Keratinocyte (primary cell): ENCODE results near the gene ZDHHC12.

ENCODE experiments used
- EZH2 ChIP-seq: IDR thresholded peaks from one replicate; pipeline ENCODE4 v1.6.1; 2012; ENCODE audit warnings: inconsistent platforms, mild to moderate bottlenecking, low read length, moderate library complexity
- TF ChIP-seq, protein P1 (sequence below), 3 experiments: IDR thresholded peaks in 1 of 3; conservative IDR thresholded peaks in 1 of 3; optimal IDR thresholded peaks in 1 of 3; 2 replicates in 2 of 3; 3 replicates in 1 of 3; pipeline versions ENCODE3 to v1.5.1; 2011; ENCODE audit warnings: low read length in 3 of 3, mild to moderate bottlenecking in 3 of 3, moderate library complexity in 2 of 3, control low read depth in 1 of 3, inconsistent platforms in 1 of 3; ENCODE audit not compliant: insufficient read depth in 2 of 3; ENCODE audit errors: extremely low read depth in 1 of 3

DNA sequence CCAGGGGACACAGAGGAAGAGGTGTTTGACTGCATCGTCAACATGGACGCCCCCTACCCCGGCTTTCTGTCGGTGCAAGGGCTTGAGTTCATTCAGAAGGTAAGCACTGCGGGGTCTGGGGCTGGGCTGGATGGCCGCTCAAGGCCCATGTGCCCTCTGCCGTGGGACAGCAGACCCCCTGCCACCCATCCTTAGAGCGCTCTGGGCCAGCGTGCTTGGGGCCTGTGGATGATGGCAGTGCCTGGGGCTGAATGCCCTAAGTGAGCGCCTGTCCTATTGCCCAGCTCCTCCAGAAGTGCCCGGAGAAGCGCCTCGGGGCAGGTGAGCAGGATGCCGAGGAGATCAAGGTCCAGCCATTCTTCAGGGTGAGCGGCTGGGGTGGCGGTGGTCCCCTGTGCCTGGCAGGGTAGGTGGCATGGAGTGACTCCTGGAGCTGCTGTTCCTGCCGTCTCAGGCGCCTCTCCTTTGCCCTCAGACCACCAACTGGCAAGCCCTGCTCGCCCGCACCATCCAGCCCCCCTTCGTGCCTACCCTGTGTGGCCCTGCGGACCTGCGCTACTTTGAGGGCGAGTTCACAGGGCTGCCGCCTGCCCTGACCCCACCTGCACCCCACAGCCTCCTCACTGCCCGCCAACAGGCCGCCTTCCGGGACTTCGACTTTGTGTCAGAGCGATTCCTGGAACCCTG is 3.9 kb downstream of the ZDHHC12 start:
- TF ChIP-seq, protein P1, sequence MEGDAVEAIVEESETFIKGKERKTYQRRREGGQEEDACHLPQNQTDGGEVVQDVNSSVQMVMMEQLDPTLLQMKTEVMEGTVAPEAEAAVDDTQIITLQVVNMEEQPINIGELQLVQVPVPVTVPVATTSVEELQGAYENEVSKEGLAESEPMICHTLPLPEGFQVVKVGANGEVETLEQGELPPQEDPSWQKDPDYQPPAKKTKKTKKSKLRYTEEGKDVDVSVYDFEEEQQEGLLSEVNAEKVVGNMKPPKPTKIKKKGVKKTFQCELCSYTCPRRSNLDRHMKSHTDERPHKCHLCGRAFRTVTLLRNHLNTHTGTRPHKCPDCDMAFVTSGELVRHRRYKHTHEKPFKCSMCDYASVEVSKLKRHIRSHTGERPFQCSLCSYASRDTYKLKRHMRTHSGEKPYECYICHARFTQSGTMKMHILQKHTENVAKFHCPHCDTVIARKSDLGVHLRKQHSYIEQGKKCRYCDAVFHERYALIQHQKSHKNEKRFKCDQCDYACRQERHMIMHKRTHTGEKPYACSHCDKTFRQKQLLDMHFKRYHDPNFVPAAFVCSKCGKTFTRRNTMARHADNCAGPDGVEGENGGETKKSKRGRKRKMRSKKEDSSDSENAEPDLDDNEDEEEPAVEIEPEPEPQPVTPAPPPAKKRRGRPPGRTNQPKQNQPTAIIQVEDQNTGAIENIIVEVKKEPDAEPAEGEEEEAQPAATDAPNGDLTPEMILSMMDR (optimal IDR thresholded peaks at IDR 0.05 in 1 of 3, IDR thresholded peaks at IDR 0.05 in 1 of 3, conservative IDR thresholded peaks at IDR 0.05 in 1 of 3; ENCODE audit: extremely low read depth in 1 of 3, insufficient read depth in 2 of 3, low read length in 3 of 3) = no peak
- TF ChIP-seq EZH2 = no peak
